ENCODE measurements around the gene TMX4.

GRCh38 chr20:7943891-7944290, 75.7 kb downstream of the TMX4 start:
- TF ChIP-seq CTCF (IDR thresholded peaks at IDR 0.05): no peak
- TF ChIP-seq POLR2A (IDR thresholded peaks at IDR 0.05): no peak

All from upper lobe of left lung (tissue), 4 donors.